NCI-H510A (cell line): Measurements from ENCODE around the gene TJP3.

Experiments
- DNase-seq: peaks from one replicate; lab custom pipeline; 2025; lab: John Stamatoyannopoulos, UW

The TJP3 gene

GRCh38 chr19:3783660-3784584 lies 75.7 kb downstream of the TJP3 start:
- no peak for DNase-seq

DNA sequence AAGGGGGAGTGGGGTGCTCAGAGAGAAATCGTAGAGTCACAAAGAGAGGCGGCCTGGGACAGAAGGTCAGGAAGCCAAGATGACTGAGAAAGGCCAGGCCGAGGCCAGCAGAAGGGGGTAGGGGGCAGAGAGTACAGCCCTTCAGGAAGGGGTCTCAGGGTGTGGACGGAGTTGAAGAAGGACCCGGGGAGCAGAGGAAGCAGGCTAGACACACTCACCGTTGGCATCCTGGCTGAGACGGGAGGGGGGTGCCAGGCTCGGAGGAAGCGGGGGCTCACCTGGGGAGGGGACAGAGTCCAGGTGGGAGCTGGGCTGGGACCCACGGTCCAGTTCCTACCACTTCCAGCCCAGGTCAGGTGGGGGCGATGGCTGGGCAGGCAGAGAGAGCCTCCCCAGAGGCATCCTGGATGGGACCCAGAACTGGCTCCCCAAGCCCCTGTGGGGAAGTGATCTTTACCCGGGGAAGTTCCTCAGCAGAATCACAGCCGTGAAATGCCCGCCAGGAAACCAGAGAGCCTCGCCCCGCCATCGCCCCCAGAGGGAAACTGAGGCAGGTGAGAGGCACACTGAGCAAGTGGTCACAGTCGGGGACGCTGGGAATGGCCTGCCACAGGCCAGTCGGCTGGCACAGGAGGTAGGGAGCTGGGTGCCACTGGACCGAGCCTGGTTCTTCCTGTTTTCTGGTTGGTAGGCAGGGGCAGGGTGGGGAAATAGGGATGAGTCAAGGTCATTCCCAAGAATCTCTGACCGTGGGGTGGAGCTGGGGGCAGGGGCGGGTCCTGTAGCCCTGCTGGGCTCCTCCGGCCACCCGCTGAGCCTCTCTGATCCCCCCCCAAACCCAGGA lies 76.6 kb downstream of the TJP3 start:
- no peak for DNase-seq

DNA sequence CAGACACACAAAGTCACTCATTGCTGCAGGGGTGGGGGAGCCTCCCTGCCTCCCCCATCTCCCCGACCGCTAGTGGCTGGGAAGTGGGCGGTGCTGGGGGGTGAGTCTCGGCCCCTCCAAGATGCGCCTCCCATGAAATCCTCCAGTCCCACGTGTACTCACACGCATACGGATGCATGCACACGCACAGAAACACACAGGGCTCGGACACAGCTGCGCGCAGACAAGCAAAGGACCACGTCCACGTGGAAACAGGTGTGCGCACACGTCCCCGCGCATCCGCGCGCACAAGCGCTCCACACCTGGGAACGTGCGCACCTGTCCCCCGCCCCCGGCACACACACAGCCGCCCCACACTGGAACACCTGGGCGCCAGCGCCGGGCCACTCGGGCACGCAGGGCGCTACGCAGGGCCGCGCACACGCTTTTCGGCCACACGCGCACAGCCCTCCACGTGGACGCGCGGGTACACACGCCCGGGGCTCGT lies 77.3 kb downstream of the TJP3 start:
- DNase-seq = no peak

DNA sequence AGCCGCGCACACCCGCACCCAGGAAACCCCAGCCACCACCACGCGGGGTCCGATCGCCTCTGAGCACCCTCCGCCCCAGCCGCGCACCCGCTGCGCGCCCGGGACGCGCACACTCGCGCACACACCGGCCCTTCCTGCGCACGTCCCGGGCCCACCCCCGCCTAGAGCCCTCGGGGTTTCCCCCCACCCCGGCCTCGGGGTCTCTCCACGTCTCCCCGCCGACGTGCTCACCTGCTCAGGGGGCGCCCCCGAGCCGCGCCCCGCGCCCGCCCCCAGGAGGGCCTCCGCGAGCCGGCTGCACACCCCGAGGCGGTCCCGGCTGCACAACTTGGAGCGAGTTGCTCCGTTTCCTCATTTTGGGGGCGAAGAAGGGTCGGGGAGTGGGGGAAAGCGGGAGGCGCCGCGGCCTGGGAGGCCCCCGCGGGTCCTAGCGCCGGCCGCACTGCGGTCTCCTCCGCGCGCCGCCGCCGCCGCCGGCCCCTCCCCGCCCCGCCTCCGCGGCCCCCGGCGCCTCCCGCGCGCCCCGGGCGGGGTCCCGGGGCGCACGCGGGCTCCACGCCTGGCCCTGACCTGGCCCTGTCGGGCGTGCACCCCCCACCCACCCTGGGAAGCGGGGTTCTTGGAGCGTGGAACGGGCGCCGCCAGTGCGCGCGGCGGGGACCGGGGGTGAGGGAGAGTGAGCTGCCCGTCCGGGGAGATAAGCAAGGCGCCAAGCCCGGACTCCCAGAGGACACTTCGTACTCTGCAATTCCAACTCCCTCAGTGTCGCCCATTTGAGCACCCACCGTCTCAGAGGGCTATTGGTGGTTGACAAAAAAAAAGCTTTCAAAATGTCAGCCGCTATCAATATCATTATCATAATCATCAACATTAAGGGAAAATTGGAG lies 78.0 kb downstream of the TJP3 start, which contains the start of gene MATK:
MATK (minus strand) TSS at position 444 of the 887 bp plus-strand sequence. CDS start 1,246 bp downstream, outside the sequence.
- no peak for DNase-seq

DNA sequence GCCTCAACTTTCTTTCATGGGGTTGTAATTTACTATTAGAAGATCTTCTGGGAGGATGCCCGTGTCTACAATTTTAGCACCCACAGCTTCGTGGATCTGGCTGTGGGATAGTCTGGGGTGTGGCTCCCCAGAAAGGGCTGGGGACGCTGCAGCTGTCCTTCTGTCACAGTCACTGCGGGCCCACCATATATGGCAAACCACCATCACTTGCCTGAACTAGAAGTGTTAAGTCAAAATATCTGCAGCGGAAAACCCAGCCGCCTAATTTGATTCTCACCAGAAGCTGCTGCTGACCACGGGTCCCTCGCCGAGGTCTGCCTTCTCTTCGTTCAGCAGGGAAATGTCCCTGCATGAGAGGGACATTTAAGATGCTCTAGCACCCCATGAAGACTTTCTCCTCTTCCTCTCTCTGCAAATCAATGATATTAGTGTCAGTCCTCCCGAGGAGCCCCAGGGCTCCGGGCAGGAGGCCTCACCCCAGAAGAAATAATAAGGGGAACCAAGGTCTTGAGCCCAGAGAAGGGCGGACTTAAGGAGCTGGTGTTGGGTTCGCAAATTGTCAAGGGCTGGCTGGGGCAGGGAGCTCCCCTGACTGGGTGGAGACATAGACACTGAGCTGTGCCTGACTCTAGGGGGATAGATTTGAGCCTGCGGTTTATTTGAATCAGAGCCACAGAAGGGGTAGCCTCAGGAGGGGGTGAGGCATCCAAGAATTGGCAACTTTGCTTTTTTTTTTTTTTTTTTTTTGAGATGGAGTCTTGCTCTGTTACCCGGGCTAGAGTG lies 81.0 kb downstream of the TJP3 start:
- no peak for DNase-seq

- DNase-seq = no peak
These were observed 82.1 kb downstream of the TJP3 start for GRCh38 chr19:3790209-3790734.

DNA sequence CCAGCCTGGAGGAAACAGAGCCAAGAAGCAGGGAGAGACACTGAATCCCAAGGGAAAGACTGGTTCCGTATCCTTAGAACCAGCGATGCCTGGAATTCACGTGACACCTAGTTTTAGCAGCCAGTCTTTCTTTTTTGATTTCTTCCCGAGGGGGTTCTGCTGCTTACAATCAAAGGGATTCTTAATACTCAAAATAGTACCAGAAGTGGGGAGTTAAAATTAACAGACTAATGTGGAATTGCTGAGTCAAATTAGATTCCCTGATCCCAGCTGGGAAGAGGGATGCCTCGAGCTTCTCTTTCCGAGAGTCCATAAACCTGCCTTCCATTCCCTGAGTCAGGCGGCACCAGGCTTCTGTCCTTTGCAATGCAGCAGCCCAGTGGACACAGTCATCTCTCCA lies 82.8 kb downstream of the TJP3 start:
- DNase-seq = no peak

DNA sequence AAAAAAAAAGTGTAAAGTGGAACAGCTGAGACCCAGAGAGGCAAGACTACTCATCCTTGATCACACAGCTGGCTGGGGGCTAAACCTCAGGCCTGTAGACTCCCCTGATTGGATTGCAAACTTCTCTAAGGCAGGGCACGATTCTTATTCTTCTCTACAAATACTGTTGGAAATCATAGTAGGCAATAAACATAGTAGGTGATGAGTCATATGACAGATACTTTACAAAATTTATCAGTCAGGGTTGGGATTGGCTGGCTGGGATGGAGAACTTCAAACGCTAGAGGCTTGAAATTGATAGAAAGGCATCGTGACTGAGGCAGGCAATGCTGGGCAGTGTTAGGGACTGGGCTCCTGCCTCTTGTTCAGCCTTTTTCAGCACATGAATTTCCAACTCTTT lies 83.9 kb downstream of the TJP3 start:
- no peak for DNase-seq

DNA sequence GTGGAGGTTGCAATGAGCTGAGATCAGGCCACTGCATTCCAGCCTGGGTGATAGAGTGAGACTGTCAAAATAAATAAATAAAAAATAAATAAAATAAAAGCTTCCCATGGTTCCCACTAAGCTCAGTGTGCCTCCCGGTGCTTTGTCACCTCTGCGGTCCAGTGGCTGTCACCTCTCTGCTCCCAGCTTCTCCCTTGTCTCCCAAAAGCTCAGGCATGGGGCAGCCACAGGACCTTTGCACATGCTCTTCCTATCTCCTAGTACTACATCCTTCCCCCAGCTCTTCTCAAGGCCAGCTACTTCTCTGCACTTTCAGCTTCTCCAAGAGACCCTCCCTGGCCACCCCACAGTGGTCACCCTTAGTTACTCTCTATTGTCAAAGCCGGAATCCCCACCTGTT lies 85.6 kb downstream of the TJP3 start:
- no peak for DNase-seq

DNA sequence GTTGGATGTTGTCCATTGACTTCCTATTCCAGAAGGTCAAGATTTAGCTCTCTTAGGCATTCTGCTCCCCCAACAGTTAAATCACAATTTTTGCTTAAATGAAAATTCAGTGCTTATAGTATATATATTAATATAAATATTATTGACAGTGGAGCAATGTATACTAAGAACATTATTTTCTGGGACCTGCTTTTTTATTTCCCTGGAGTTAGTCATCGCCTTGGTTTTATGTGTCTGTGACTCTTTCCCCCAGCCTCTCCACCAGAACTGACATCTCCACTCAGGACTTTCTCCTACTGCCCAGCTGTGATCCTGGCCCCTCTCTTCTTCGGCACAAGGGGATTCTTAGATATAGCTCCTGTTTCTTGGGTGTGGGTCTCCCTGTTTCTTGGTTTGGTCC lies 88.2 kb downstream of the TJP3 start:
- no peak for DNase-seq

GRCh38 chr19:3798137-3798536 lies 90.0 kb downstream of the TJP3 start:
- DNase-seq = no peak
